SK-N-SH (cell line): Measurements from ENCODE around the gene DGKH.

Source experiments
- CTCF ChIP-seq: fragments of 200-600 bp; sonication (generic); IDR thresholded peaks from 2 replicates; pipeline ENCODE4 v1.6.1; 2017; ENCODE audit warnings: antibody characterized with exemption, mild to moderate bottlenecking, moderate library complexity
- EP300 ChIP-seq, 2 experiments: IDR thresholded peaks; 2 replicates each; pipeline versions ENCODE4 v1.4.0 to v1.6.1; 2012; ENCODE audit warnings: borderline replicate concordance in 1 of 2, low read depth in 1 of 2, low read length in 1 of 2
- JUND ChIP-seq: IDR thresholded peaks from 2 replicates; pipeline ENCODE4 v1.4.0; 2012
- POLR2AphosphoS5 ChIP-seq: IDR thresholded peaks from 2 replicates; pipeline ENCODE4 v1.6.1; 2012; ENCODE audit warnings: low read depth, low read length
- SIN3A ChIP-seq: IDR thresholded peaks from 2 replicates; pipeline ENCODE4 v1.6.1; 2012; ENCODE audit warnings: low read depth, mild to moderate bottlenecking, low read length, moderate library complexity, borderline replicate concordance
- TAF1 ChIP-seq: IDR thresholded peaks from 2 replicates; pipeline ENCODE4 v1.6.1; 2012; ENCODE audit warnings: low read depth, mild to moderate bottlenecking, low read length, moderate library complexity, borderline replicate concordance
- TCF12 ChIP-seq: IDR thresholded peaks from 2 replicates; pipeline ENCODE4 v1.4.0; 2012
- TF ChIP-seq, protein P1 (sequence below): IDR thresholded peaks from 2 replicates; pipeline ENCODE4 v1.4.0; 2012; ENCODE audit warnings: low read depth

DNA sequence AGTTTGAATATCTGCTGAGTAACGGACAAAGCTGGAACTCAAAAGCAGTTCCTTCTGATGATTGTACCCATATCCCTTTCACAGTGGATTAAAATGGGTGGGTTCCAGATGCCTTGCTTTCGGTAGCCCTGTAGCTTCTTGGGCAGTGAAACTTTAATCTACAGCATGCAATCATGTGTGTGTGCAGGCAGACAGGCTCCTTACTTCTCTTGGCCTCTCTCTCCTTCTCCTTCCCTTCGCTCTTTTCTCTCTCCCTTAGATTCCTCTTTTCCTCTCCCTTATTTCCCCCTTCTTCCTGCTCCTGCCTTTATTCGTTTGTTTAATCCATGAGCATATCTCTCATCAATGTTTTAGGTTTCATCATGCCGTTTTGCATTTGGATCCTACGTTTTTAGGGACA lies 8.1 kb downstream of the DGKH start:
- no peak for TF ChIP-seq EP300 (IDR thresholded peaks at IDR 0.05; ENCODE audit: borderline replicate concordance in 1 of 2, low read depth in 1 of 2, low read length in 1 of 2)
- no peak for TF ChIP-seq CTCF
- no peak for TF ChIP-seq TAF1
- no peak for TF ChIP-seq TCF12
- TF ChIP-seq POLR2AphosphoS5, result no peak
- TF ChIP-seq, protein P1, sequence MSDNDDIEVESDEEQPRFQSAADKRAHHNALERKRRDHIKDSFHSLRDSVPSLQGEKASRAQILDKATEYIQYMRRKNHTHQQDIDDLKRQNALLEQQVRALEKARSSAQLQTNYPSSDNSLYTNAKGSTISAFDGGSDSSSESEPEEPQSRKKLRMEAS, result no peak
- no peak for TF ChIP-seq JUND
- no peak for TF ChIP-seq SIN3A
